ENCODE results near the gene ATP10B.

Gene ATP10B

GRCh38 chr5:160637357-160638090 lies 214.5 kb downstream of the ATP10B start:
- no peak for DNase-seq (ENCODE audit: low read depth in 3 of 3)

- DNase-seq (ENCODE audit: low read depth in 3 of 3): no peak
Measured at GRCh38 chr5:160635663-160636062, 216.3 kb downstream of the ATP10B start.

GRCh38 chr5:160635046-160635445 lies 217.0 kb downstream of the ATP10B start:
- no peak for DNase-seq (ENCODE audit: low read depth in 3 of 3)

GRCh38 chr5:160629003-160629402 lies 223.0 kb downstream of the ATP10B start:
- no peak for DNase-seq (ENCODE audit: low read depth in 3 of 3)

GRCh38 chr5:160628619-160628968 lies 223.4 kb downstream of the ATP10B start:
- DNase-seq (ENCODE audit: low read depth in 3 of 3): no peak

GRCh38 chr5:160627921-160628618 lies 223.9 kb downstream of the ATP10B start:
- no peak for DNase-seq (ENCODE audit: low read depth in 3 of 3)

- DNase-seq (ENCODE audit: low read depth in 3 of 3): no peak
Measured at GRCh38 chr5:160626322-160626721, 225.7 kb downstream of the ATP10B start.

GRCh38 chr5:160621526-160621925 lies 230.5 kb downstream of the ATP10B start:
- DNase-seq (ENCODE audit: low read depth in 3 of 3): no peak

GRCh38 chr5:160620401-160620800 lies 231.6 kb downstream of the ATP10B start:
- DNase-seq (ENCODE audit: low read depth in 3 of 3): no peak

- DNase-seq (ENCODE audit: low read depth in 3 of 3): no peak
Measured at GRCh38 chr5:160619381-160619780, 232.6 kb downstream of the ATP10B start.

- no peak for DNase-seq (ENCODE audit: low read depth in 3 of 3)
Measured at GRCh38 chr5:160618286-160618685, 233.7 kb downstream of the ATP10B start.

GRCh38 chr5:160616712-160617497 lies 235.1 kb downstream of the ATP10B start:
- no peak for DNase-seq (ENCODE audit: low read depth in 3 of 3)

GRCh38 chr5:160614136-160614535 lies 237.9 kb downstream of the ATP10B start:
- no peak for DNase-seq (ENCODE audit: low read depth in 3 of 3)

GRCh38 chr5:160605266-160605665 lies 246.7 kb downstream of the ATP10B start:
- DNase-seq (ENCODE audit: low read depth in 3 of 3): no peak

- no peak for DNase-seq (ENCODE audit: low read depth in 3 of 3)
Measured at GRCh38 chr5:160604484-160604883, 247.5 kb downstream of the ATP10B start.

GRCh38 chr5:160602744-160603143 lies 249.3 kb downstream of the ATP10B start:
- no peak for DNase-seq (ENCODE audit: low read depth in 3 of 3)

- no peak for DNase-seq (ENCODE audit: low read depth in 3 of 3)
Measured at GRCh38 chr5:160601046-160601445, 251.0 kb downstream of the ATP10B start.

GRCh38 chr5:160573318-160573717 lies 278.7 kb downstream of the ATP10B start:
- DNase-seq (ENCODE audit: low read depth in 3 of 3): no peak

- DNase-seq (ENCODE audit: low read depth in 3 of 3): no peak
Measured at GRCh38 chr5:160567031-160567705, 284.8 kb downstream of the ATP10B start.

GRCh38 chr5:160565376-160565775 lies 286.6 kb downstream of the ATP10B start:
- DNase-seq (ENCODE audit: low read depth in 3 of 3): no peak

- no peak for DNase-seq (ENCODE audit: low read depth in 3 of 3)
Measured at GRCh38 chr5:160556846-160557245, 295.2 kb downstream of the ATP10B start.

GRCh38 chr5:160555971-160556631 lies 295.9 kb downstream of the ATP10B start:
- no peak for DNase-seq (ENCODE audit: low read depth in 3 of 3)
